T-cell (primary cell): ENCODE measurements around the gene PRKCQ. TPM values are rescaled to one million over a fixed set of nuclear protein-coding genes. Genes with fewer than 3 reads are reported as not detected.

ENCODE experiments used
- ATAC-seq, 4 experiments: fragments of 200-7000 bp in 3 of 4; fragments of 150-1000 bp in 1 of 4; cut with Tn5 transposase; replicated peaks in 1 of 4; 1 replicate in 3 of 4; 2 replicates in 1 of 4; pipeline ENCODE4 v1.10.0; 2021; ENCODE audit warnings: moderate library complexity in 3 of 4, mild to moderate bottlenecking in 2 of 4, moderate number of reproducible peaks in 1 of 4
- CTCF ChIA-PET, 2 donors: fragments of 300-600 bp; sonication (Branson Sonifier 250); formaldehyde crosslinking; loops; one replicate each; lab custom pipeline; 2022; ENCODE audit warnings: antibody characterized with exemption in 2 of 2; lab: Charles Lee
- POLR2A ChIA-PET, 2 donors: fragments of 300-600 bp; sonication (Branson Sonifier 250); formaldehyde crosslinking; loops; one replicate each; lab custom pipeline; 2022; ENCODE audit warnings: antibody characterized with exemption in 2 of 2; lab: Charles Lee
- DNase-seq, 35 experiments: peaks; one replicate each; pipeline versions ENCODE4 v3.0.0 to v3.0.0-alpha.2; 2013 to 2023
- H3K27ac ChIP-seq: one replicate; pipeline ENCODE4 v1.5.1; 2013; ENCODE audit warnings: low read length
- H3K27me3 ChIP-seq, 2 experiments: replicated peaks in 1 of 2; 1 replicate in 1 of 2; 2 replicates in 1 of 2; pipeline versions ENCODE4 v1.6.1 to v1.7.0; 2013; ENCODE audit warnings: low read length in 1 of 2, mixed read lengths in 1 of 2; ENCODE audit not compliant: control insufficient read depth in 2 of 2, insufficient read depth in 2 of 2; ENCODE audit errors: extremely low read depth in 1 of 2
- H3K36me3 ChIP-seq, 2 donors: 1 replicate in 1 of 2; 2 replicates in 1 of 2; pipeline versions ENCODE4 v1.6.1 to v1.7.0; 2013; ENCODE audit warnings: low read length in 1 of 2; ENCODE audit not compliant: control insufficient read depth in 2 of 2, insufficient read depth in 1 of 2; ENCODE audit errors: extremely low read depth in 1 of 2
- H3K4me1 ChIP-seq, 2 experiments: 1 replicate in 1 of 2; 2 replicates in 1 of 2; pipeline versions ENCODE4 v1.6.1 to v1.7.0; 2013; ENCODE audit warnings: low read length in 2 of 2, mixed read lengths in 1 of 2; ENCODE audit not compliant: insufficient read depth in 2 of 2, control insufficient read depth in 1 of 2; ENCODE audit errors: extremely low read depth in 1 of 2
- H3K4me3 ChIP-seq, 2 donors: 1 replicate in 1 of 2; 2 replicates in 1 of 2; pipeline versions ENCODE4 v1.5.1 to v1.7.0; 2013; ENCODE audit warnings: mild to moderate bottlenecking in 2 of 2, low read length in 1 of 2, moderate library complexity in 1 of 2; ENCODE audit not compliant: control insufficient read depth in 1 of 2; ENCODE audit errors: extremely low read depth in 1 of 2
- H3K9me3 ChIP-seq: 2 replicates; pipeline ENCODE4 v1.7.0; 2013
- H3K27ac Mint-ChIP-seq, 2 donors: one replicate each; pipeline ENCODE4 v1.8.0; 2020 to 2021; ENCODE audit warnings: mild to moderate bottlenecking in 2 of 2, mixed read lengths in 2 of 2
- H3K27me3 Mint-ChIP-seq, 2 donors: one replicate each; pipeline ENCODE4 v1.8.0; 2021 to 2022; ENCODE audit warnings: mixed read lengths in 2 of 2
- H3K36me3 Mint-ChIP-seq: one replicate; pipeline ENCODE4 v1.8.0; 2021; ENCODE audit warnings: mixed read lengths
- H3K4me1 Mint-ChIP-seq, 3 donors: one replicate each; pipeline ENCODE4 v1.8.0; 2020 to 2022; ENCODE audit warnings: mixed read lengths in 3 of 3, mild to moderate bottlenecking in 1 of 3
- H3K4me3 Mint-ChIP-seq, 3 donors: one replicate each; pipeline ENCODE4 v1.8.0; 2020 to 2022; ENCODE audit warnings: mild to moderate bottlenecking in 3 of 3, mixed read lengths in 3 of 3, moderate library complexity in 3 of 3
- H3K9me3 Mint-ChIP-seq, 3 donors: one replicate each; pipeline ENCODE4 v1.8.0; 2020 to 2022; ENCODE audit warnings: mixed read lengths in 3 of 3
- whole genome bisulfite sequencing: methylation state at CpG from one replicate; pipeline ENCODE4 v1.1.5; 2013; ENCODE audit warnings: missing lambda C conversion rate; ENCODE audit not compliant: insufficient coverage; 5-methylcytosine and 5-hydroxymethylcytosine counted together
- total RNA-seq, 35 experiments: library from RNA in 6 of 35; stranded (reverse) in 6 of 35; fragments of 120-200 nt in 1 of 35; gene quantifications; one replicate each; pipeline versions ENCODE4 v1.2.1 to v1.2.4 and lab custom pipeline; 2013 to 2026

Gene PRKCQ
- total RNA-seq, 5 donors from 2014 or later (not counting 1 experiment from before 2014, with no cell fraction given): 60.3 to 67.4 (median 61.6) TPM

DNA sequence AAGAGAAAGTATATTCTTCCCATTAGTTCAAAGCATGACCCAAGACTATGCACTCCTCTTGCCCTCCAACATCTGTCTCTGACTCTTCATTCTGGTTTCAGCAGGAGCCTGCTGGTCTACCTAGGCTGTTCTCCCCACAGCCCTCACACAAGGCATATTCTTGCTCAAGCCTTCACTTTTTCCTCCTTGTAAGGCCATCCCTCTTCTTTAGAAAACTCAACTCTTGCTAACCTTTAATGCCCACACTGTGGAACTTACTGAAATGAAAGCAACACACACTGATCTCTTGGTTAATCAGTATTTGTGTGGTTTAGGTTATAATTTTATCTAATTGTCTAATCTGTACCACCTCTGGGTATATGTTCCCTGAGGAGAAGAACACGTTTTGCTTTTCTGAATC, 75.8 kb downstream of the PRKCQ start:
- H3K36me3 ChIP-seq: peaks cover 7 to 64% of the 10 kb centered on the region in 2 donors
- H3K4me3 ChIP-seq: no peak overlapping the region
- peaks cover 0 to 24% of the 10 kb centered on the region in 2 experiments for H3K4me1 ChIP-seq
- Mint-ChIP-seq H3K9me3 (peaks cover 0 to under 1% (median 0%) of the 10 kb centered on the region in 3 donors), H3K4me1 (peaks cover 58 to 63% (median 58%) of the 10 kb centered on the region in 3 donors), H3K4me3 (no peak overlapping the region), H3K36me3 (peaks cover 58% of the 10 kb centered on the region), H3K27ac (peak overlapping the region; percentile 87 to 91), H3K27me3 (no peaks in the 10 kb centered on the region)
- no peaks in the 10 kb centered on the region for H3K27me3 ChIP-seq
- ChIA-PET CTCF (interaction anchor here in 1 of 2 donors (0.6 to 0.7 kb wide), 2 partner anchors 66 to 331 kb away, joined by 3 read pairs; no protein-coding TSS in a partner anchor), POLR2A (interaction anchor here (0.6 to 0.7 kb wide), 3 partner anchors 37 to 85 kb away, joined by 3 read pairs; no protein-coding TSS in a partner anchor)
- no peaks in the 10 kb centered on the region for H3K9me3 ChIP-seq
- WGBS: no CpG with 5 or more reads among the region's 1 CpG
- DNase-seq (no peak), ATAC-seq (peak in 2 of 4 experiments; percentile 32 to 41)
- H3K27ac ChIP-seq: peak overlapping the region; percentile 50

DNA sequence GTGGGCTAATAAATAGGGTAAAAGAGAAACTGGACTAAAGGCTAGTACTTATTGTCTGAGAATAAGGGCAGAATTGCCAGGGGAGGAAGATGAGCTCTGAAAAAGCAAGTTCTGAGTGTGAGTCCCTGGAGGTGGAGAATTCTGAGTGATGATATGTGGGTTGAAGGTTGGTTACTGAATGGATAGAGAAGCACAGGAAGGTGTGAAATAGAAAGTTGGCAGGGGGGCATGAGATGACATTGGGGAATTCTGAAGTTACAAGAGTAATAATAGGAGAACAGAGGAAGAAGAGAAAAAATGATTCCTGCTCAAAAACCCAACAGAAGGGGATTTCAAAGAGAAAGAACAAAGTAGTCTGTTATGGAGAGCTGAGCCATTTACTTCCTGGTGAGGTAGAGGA, 76.9 kb downstream of the PRKCQ start:
- H3K9me3 Mint-ChIP-seq: peaks cover 0 to 9% (median 3%) of the 10 kb centered on the region in 3 donors
- H3K27ac Mint-ChIP-seq: peak overlapping the region; percentile 55 to 73
- Histone ChIP-seq H3K27me3 (no peaks in the 10 kb centered on the region), H3K36me3 (peaks cover 8 to 57% of the 10 kb centered on the region in 2 donors), H3K4me3 (no peak overlapping the region), H3K4me1 (peaks cover 5 to 36% of the 10 kb centered on the region in 2 experiments), H3K9me3 (no peaks in the 10 kb centered on the region), H3K27ac (peak overlapping the region; percentile 44)
- ATAC-seq (no peak), DNase-seq (no peak)
- peaks cover 60% of the 10 kb centered on the region for H3K36me3 Mint-ChIP-seq
- peaks cover 64 to 68% (median 65%) of the 10 kb centered on the region in 3 donors for H3K4me1 Mint-ChIP-seq
- H3K27me3 Mint-ChIP-seq: no peaks in the 10 kb centered on the region
- no peak overlapping the region for H3K4me3 Mint-ChIP-seq
- ChIA-PET POLR2A (interaction anchor here in 1 of 2 donors (0.6 kb wide), 1 partner anchor 14 kb away, joined by 10 read pairs; no protein-coding TSS in a partner anchor), CTCF (no interaction called here)

DNA sequence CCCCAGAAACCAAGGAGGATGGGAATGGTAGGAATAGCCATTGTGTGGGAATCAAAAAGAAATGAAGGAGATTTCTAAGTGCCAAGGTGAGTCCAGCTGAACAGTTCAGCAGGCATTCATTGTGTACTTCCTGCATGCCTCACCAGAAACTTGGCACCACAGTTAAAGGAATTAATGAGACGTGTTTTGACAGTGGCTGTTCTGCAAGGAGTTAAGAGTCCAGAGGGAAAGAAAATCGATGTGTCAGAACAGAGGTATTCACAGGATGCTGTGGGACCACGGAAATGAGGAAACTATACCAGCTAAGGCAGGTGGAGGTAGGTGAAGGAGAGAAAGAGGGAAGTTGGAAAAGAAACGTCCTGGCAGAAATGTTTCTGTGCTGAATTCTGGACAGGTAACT, 78.1 kb downstream of the PRKCQ start:
- no peak overlapping the region for H3K4me3 Mint-ChIP-seq
- ChIA-PET POLR2A (no interaction called here), CTCF (no interaction called here)
- H3K4me1 Mint-ChIP-seq: peaks cover 53 to 65% (median 61%) of the 10 kb centered on the region in 3 donors
- H3K4me3 ChIP-seq: no peak overlapping the region
- H3K27ac ChIP-seq: no peak overlapping the region
- no peaks in the 10 kb centered on the region for H3K27me3 ChIP-seq
- peaks cover 11 to 60% of the 10 kb centered on the region in 2 donors for H3K36me3 ChIP-seq
- H3K4me1 ChIP-seq: peaks cover 5 to 38% of the 10 kb centered on the region in 2 experiments
- ATAC-seq (no peak), DNase-seq (no peak)
- no peaks in the 10 kb centered on the region for H3K27me3 Mint-ChIP-seq
- peak overlapping the region; percentile 55 to 73 for H3K27ac Mint-ChIP-seq
- no peaks in the 10 kb centered on the region for H3K9me3 ChIP-seq
- peaks cover 49% of the 10 kb centered on the region for H3K36me3 Mint-ChIP-seq
- 60% methylated on average over 4 of the region's 4 CpGs for WGBS
- peaks cover 0 to 9% (median 3%) of the 10 kb centered on the region in 3 donors for H3K9me3 Mint-ChIP-seq

DNA sequence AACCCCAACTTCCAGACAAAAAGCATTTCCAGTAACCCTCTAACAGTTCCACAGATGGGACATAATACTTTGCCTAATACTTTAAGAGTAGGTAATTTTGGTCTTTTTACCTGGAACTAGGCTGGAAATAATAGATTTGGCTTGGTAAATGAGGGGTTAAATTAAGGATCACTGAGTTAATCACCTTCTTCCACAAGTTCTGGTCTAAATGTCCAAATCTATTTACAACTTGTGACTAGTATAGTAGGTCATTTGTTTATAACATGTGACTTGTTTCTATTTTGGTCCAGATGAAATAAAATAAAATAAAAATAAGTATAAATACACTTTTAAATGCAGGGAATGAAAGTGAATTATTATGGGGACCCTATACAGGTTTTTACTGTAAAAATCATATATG, 80.1 kb downstream of the PRKCQ start:
- Mint-ChIP-seq H3K4me3 (no peak overlapping the region), H3K36me3 (peaks cover 48% of the 10 kb centered on the region)

DNA sequence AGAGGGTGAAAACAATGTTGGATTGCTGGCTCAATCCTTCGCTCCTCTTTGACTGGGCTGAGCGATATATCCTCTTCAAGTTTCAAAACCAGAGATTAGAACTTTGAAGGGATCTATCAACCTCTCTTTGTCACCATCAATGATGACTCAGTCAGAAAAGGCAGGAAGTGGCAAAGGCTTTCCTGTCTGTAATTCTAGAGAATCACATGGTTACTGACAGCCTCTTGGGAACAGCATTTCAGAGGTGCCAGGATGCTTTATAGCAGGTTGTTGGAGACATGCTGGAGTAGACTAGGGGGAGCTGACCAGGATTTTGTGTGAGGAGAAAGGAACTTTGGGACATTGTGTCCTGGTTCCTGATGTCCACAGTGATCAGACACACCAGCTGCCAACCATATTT, 81.3 kb downstream of the PRKCQ start:
- Histone ChIP-seq H3K36me3 (peaks cover 20 to 78% of the 10 kb centered on the region in 2 donors), H3K4me1 (peaks cover 17 to 47% of the 10 kb centered on the region in 2 experiments), H3K4me3 (no peak overlapping the region), H3K27ac (peak overlapping the region; percentile 79), H3K9me3 (no peaks in the 10 kb centered on the region), H3K27me3 (no peaks in the 10 kb centered on the region)
- DNase-seq (peak in 24 of 35 experiments; percentile 12 to 81 (median 32)), ATAC-seq (peak; percentile 81 to 91 (median 86))
- Mint-ChIP-seq H3K27ac (peak overlapping the region; percentile 94), H3K9me3 (peaks cover 0 to 9% (median 3%) of the 10 kb centered on the region in 3 donors), H3K27me3 (no peaks in the 10 kb centered on the region), H3K36me3 (peaks cover 41% of the 10 kb centered on the region), H3K4me1 (peaks cover 38 to 47% (median 46%) of the 10 kb centered on the region in 3 donors), H3K4me3 (peak overlapping the region; percentile 51 to 68 (median 65))
- WGBS: no CpG with 5 or more reads among the region's 2 CpGs
- POLR2A ChIA-PET: interaction anchor here in 1 of 2 donors (0.5 to 1.4 kb wide), 2 partner anchors 10 to 69 kb away, joined by 3 to 4 read pairs; no protein-coding TSS in a partner anchor
- CTCF ChIA-PET: interaction anchor here in 1 of 2 donors (0.6 to 1.4 kb wide), 3 partner anchors 59 to 154 kb away, joined by 3 to 4 read pairs (median 3); no protein-coding TSS in a partner anchor

More for the DNA sequence above, 80.1 kb downstream of the PRKCQ start:
- POLR2A ChIA-PET: interaction anchor here in 1 of 2 donors (1.4 kb wide), 1 partner anchor 12 kb away, joined by 4 read pairs; no protein-coding TSS in a partner anchor
- no peak for ATAC-seq
- no peaks in the 10 kb centered on the region for H3K9me3 ChIP-seq
- H3K27me3 ChIP-seq: no peaks in the 10 kb centered on the region
- Mint-ChIP-seq H3K9me3 (peaks cover 0 to 9% (median 3%) of the 10 kb centered on the region in 3 donors), H3K27me3 (no peaks in the 10 kb centered on the region), H3K27ac (peak overlapping the region; percentile 12 to 42), H3K4me1 (peaks cover 47 to 55% (median 54%) of the 10 kb centered on the region in 3 donors)
- CTCF ChIA-PET: interaction anchor here in 1 of 2 donors (0.6 to 1.4 kb wide), 2 partner anchors 58 to 89 kb away, joined by 3 read pairs; no protein-coding TSS in a partner anchor
- no peak overlapping the region for H3K4me3 ChIP-seq
- H3K27ac ChIP-seq: peak overlapping the region; percentile 79
- peaks cover 16 to 71% of the 10 kb centered on the region in 2 donors for H3K36me3 ChIP-seq
- H3K4me1 ChIP-seq: peaks cover 9 to 41% of the 10 kb centered on the region in 2 experiments
- no peak for DNase-seq

DNA sequence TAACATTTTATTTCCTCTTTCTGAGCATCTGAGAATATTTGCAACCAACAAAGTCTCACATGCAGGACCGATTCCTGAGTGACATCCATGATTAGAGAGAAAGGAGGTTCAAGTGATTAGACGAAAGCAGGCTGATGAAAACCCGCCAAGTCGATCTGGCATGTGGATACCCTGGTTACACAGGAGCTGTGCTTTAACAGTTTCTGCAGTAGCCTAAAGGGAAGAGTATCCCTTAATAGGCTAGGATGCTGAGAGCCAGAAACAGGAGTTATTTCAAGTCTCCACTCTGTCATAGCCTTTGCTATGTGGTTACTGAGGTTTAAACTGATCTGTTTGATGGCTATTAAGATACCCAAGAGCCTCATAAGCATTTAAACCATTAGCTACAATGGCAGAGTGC, 82.5 kb downstream of the PRKCQ start:
- no peaks in the 10 kb centered on the region for H3K27me3 Mint-ChIP-seq
- Histone ChIP-seq H3K27me3 (no peaks in the 10 kb centered on the region), H3K9me3 (no peaks in the 10 kb centered on the region), H3K4me3 (no peak overlapping the region), H3K36me3 (peaks cover 20 to 80% of the 10 kb centered on the region in 2 donors), H3K27ac (peak overlapping the region; percentile 79), H3K4me1 (peaks cover 19 to 54% of the 10 kb centered on the region in 2 experiments)
- H3K9me3 Mint-ChIP-seq: peaks cover 0 to 9% (median 3%) of the 10 kb centered on the region in 3 donors
- WGBS: 100% methylated on average over 4 of the region's 4 CpGs
- no peak overlapping the region for H3K27ac Mint-ChIP-seq
- peaks cover 30 to 43% (median 39%) of the 10 kb centered on the region in 3 donors for H3K4me1 Mint-ChIP-seq
- peaks cover 39% of the 10 kb centered on the region for H3K36me3 Mint-ChIP-seq
- no peak for ATAC-seq
- ChIA-PET CTCF (interaction anchor here in 1 of 2 donors (0.6 to 0.8 kb wide), 2 partner anchors 25 to 127 kb away, joined by 3 read pairs; no protein-coding TSS in a partner anchor), POLR2A (interaction anchor here (0.5 to 1.4 kb wide), 3 partner anchors 10 to 140 kb away, joined by 4 to 5 read pairs (median 4); no protein-coding TSS in a partner anchor)
- DNase-seq: no peak
- no peak overlapping the region for H3K4me3 Mint-ChIP-seq
